Vagina (tissue), 2 donors: ENCODE measurements around the gene ZNF672. TPM values are rescaled to one million over a fixed set of nuclear protein-coding genes. Genes with fewer than 3 reads are reported as not detected.

ENCODE experiments used
- DNase-seq, 2 donors: peaks; one replicate each; pipeline ENCODE4 v3.0.0-alpha.2; 2017; ENCODE audit errors: extremely low spot score in 2 of 2
- H3K27ac ChIP-seq: fragments of 200-600 bp; sonication (generic); one replicate; pipeline ENCODE4 v1.5.1; 2019
- H3K27me3 ChIP-seq: fragments of 200-600 bp; sonication (generic); one replicate; pipeline ENCODE4 v1.5.1; 2019
- H3K36me3 ChIP-seq, 2 donors: fragments of 200-600 bp; sonication (generic); one replicate each; pipeline ENCODE4 v1.5.1; 2017 to 2019
- H3K4me1 ChIP-seq: fragments of 200-600 bp; sonication (generic); one replicate; pipeline ENCODE4 v1.5.1; 2019
- H3K4me3 ChIP-seq, 2 donors: fragments of 200-600 bp; sonication (generic); 1 replicate in 1 of 2; 2 replicates in 1 of 2; pipeline ENCODE4 v1.5.1; 2016 to 2019
- H3K9me3 ChIP-seq: fragments of 200-600 bp; sonication (generic); one replicate; pipeline ENCODE4 v1.5.1; 2019
- POLR2A ChIP-seq, 2 donors: fragments of 450-650 bp; IDR thresholded peaks; one replicate each; pipeline ENCODE4 v1.6.1; 2017; ENCODE audit warnings: antibody characterized with exemption in 2 of 2, mild to moderate bottlenecking in 2 of 2, moderate library complexity in 2 of 2
- POLR2AphosphoS5 ChIP-seq, 2 donors: sonication (generic); formaldehyde crosslinking; IDR thresholded peaks; one replicate each; pipeline ENCODE4 v1.9.0; 2017; ENCODE audit warnings: antibody characterized with exemption in 2 of 2, mild to moderate bottlenecking in 2 of 2, low read depth in 1 of 2; ENCODE audit not compliant: insufficient read depth in 1 of 2
- intact Hi-C: fragments of 100-400 bp; cut with DNase I; formaldehyde crosslinking; loops from one replicate; pipeline ENCODE4 v1.15.1; 2023
- total RNA-seq: library from RNA; depleted of rRNA; stranded (reverse); fragments of >200 nt; gene quantifications from one replicate; pipeline ENCODE4 v1.2.3, GENCODE V29; 2016
- TF ChIP-seq, protein P1 (sequence below), 3 experiments: fragments of 450-650 bp in 2 of 3; fragments of 200-600 bp in 1 of 3; sonication (generic) in 1 of 3; IDR thresholded peaks; one replicate each; pipeline ENCODE4 v1.5.1; 2017 to 2019; ENCODE audit warnings: antibody characterized with exemption in 3 of 3, mild to moderate bottlenecking in 2 of 3, moderate library complexity in 2 of 3

The ZNF672 gene
- total RNA-seq, 1 donor from 2014 or later, result 44.9 TPM

- intact Hi-C loops, result no loop called here
- TF ChIP-seq, protein P1, sequence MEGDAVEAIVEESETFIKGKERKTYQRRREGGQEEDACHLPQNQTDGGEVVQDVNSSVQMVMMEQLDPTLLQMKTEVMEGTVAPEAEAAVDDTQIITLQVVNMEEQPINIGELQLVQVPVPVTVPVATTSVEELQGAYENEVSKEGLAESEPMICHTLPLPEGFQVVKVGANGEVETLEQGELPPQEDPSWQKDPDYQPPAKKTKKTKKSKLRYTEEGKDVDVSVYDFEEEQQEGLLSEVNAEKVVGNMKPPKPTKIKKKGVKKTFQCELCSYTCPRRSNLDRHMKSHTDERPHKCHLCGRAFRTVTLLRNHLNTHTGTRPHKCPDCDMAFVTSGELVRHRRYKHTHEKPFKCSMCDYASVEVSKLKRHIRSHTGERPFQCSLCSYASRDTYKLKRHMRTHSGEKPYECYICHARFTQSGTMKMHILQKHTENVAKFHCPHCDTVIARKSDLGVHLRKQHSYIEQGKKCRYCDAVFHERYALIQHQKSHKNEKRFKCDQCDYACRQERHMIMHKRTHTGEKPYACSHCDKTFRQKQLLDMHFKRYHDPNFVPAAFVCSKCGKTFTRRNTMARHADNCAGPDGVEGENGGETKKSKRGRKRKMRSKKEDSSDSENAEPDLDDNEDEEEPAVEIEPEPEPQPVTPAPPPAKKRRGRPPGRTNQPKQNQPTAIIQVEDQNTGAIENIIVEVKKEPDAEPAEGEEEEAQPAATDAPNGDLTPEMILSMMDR (IDR thresholded peaks at IDR 0.05), result no peak
- peak in 1 of 2 donors; percentile 15 for TF ChIP-seq POLR2A (IDR thresholded peaks at IDR 0.05)
- TF ChIP-seq POLR2AphosphoS5 (IDR thresholded peaks at IDR 0.05; ENCODE audit: insufficient read depth in 1 of 2, low read depth in 1 of 2), result peak; percentile 74 to 79
- H3K4me3 ChIP-seq, result peak overlapping the region; percentile 59 to 84
These were observed 25.2 kb downstream of the ZNF672 start for GRCh38 chr1:248862998-248863881.

DNA sequence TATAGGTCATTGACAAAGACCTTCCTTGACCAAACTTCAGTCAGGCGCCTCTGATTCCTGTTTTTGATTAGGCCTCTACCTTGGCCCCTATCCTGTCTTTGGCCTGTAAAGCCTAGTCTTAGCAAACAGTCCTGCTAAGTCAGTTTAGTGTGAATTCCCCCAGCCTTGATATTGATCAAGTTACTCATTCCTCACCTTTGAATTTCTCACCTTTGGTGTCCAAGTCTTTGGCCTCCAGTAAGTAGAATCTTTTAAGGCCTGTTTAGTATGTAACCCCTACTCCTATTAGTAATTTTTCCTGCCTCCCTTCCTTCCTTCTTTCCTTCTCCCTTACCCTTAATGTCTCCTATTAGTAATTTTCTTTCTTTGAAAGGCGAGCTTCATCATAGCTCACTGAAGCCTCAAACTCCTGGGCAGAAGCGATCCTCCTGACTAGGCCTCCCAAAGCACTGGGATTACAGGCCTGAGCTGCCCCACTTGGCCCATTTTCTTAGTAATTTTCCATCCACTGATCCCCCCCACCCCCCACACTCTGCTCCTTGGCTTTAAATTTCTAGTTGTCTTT lies 33.9 kb downstream of the ZNF672 start:
- intact Hi-C loops, result no loop called here
- DNase-seq, result no peak
- Histone ChIP-seq H3K27ac (peak overlapping the region; percentile 97), H3K4me1 (peaks cover 8% of the 10 kb centered on the region), H3K36me3 (no peaks in the 10 kb centered on the region), H3K9me3 (no peaks in the 10 kb centered on the region), H3K27me3 (no peaks in the 10 kb centered on the region), H3K4me3 (no peak overlapping the region)
- TF ChIP-seq, protein P1 (IDR thresholded peaks at IDR 0.05), result no peak
- TF ChIP-seq POLR2A (IDR thresholded peaks at IDR 0.05) (no peak), POLR2AphosphoS5 (IDR thresholded peaks at IDR 0.05; ENCODE audit: insufficient read depth in 1 of 2, low read depth in 1 of 2) (no peak)

More at GRCh38 chr1:248862998-248863881, 25.2 kb downstream of the ZNF672 start:
- Histone ChIP-seq H3K4me1 (peaks cover 16% of the 10 kb centered on the region), H3K27ac (peak overlapping the region; percentile 79), H3K9me3 (no peaks in the 10 kb centered on the region), H3K27me3 (no peaks in the 10 kb centered on the region), H3K36me3 (no peaks in the 10 kb centered on the region)
- no peak for DNase-seq

DNA sequence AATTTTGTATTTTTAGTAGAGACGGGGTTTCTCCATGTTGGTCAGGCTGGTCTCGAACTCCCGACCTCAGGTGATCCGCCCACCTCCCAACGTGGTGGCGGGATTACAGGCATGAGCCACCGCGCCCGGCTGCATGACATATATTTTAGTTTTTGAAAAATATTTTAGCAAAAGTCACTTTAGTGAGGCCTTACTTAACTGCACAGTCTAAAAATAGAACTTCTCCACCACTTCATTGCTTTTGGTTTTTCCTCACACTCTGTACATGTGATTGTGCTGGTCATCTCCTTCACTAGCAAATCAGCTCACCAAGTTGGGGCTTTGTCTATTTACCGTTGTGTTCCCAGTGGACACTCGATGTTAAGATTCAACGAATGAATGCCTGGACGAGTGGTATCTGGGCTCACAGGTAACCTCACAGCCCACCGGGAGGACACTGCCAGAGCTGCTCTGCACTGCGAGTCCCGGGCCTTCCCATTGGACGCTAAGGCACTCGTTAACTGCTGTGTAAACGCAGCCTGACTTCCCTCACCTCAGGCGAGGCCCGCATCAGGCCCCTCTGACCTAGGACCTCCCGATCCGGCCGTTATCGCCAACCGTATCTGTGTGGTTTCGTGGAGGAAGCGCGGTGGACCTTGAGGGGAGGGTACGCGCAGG lies 34.9 kb downstream of the ZNF672 start:
- intact Hi-C loops, result no loop called here
- peak overlapping the region; percentile 97 for H3K27ac ChIP-seq
- no peaks in the 10 kb centered on the region for H3K36me3 ChIP-seq
- peaks cover 8% of the 10 kb centered on the region for H3K4me1 ChIP-seq
- TF ChIP-seq, protein P1 (IDR thresholded peaks at IDR 0.05), result no peak
- TF ChIP-seq POLR2AphosphoS5 (IDR thresholded peaks at IDR 0.05; ENCODE audit: insufficient read depth in 1 of 2, low read depth in 1 of 2) (peak in 1 of 2 donors; percentile 9), POLR2A (IDR thresholded peaks at IDR 0.05) (peak in 1 of 2 donors; percentile 12)
- peak overlapping the region; percentile 68 for H3K4me3 ChIP-seq
- no peaks in the 10 kb centered on the region for H3K9me3 ChIP-seq
- H3K27me3 ChIP-seq, result no peaks in the 10 kb centered on the region
- no peak for DNase-seq

DNA sequence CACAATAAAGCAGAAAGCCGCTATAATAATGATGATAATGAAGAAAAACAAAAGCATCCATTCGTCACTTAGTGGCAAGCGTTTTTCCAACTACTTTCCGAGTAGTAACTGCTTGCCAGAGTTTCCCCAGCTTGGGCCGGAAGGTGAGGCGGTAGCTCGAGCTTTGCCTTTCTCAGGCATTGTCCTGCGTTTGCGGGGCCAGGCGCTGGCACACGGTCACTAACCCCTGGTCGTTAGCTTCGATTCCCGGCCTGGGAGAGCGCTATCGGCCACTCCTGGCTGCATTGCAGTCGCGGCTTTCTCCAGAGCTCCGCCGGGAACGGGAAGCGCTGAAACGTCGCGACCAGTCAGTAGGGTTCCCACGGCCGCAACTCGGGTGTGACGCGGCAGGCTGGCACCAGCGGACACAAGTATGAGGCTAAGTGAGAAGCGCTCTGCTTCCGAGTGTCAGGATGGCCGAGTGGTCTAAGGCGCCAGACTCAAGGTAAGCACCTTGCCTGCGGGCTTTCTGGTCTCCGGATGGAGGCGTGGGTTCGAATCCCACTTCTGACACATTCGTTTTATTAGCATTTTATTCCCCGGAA lies 35.5 kb downstream of the ZNF672 start:
- H3K27me3 ChIP-seq, result no peaks in the 10 kb centered on the region
- intact Hi-C loops, result no loop called here
- H3K4me3 ChIP-seq, result peak overlapping the region; percentile 68
- H3K4me1 ChIP-seq, result peaks cover 8% of the 10 kb centered on the region
- H3K27ac ChIP-seq, result peak overlapping the region; percentile 97
- H3K9me3 ChIP-seq, result no peaks in the 10 kb centered on the region
- no peaks in the 10 kb centered on the region for H3K36me3 ChIP-seq
- peak in 1 of 2 donors; percentile 99 for DNase-seq
- peak in 1 of 2 donors; percentile 85 for TF ChIP-seq POLR2AphosphoS5 (IDR thresholded peaks at IDR 0.05; ENCODE audit: insufficient read depth in 1 of 2, low read depth in 1 of 2)
- TF ChIP-seq, protein P1 (IDR thresholded peaks at IDR 0.05), result no peak
- peak in 1 of 2 donors; percentile 36 for TF ChIP-seq POLR2A (IDR thresholded peaks at IDR 0.05)
